Right ventricle myocardium superior (tissue), 1 donor: ENCODE data around the gene PTPRC. TPM values are rescaled to one million over a fixed set of nuclear protein-coding genes. Genes with fewer than 3 reads are reported as not detected.

Experiments used
- total RNA-seq: library from RNA; stranded (reverse); fragmentation: NEBNext Ultra II Directional; extraction: Animal tissue kit (Norgen Biotek cat#: 25700); gene quantifications from one replicate; pipeline ENCODE4 v1.2.1, GENCODE V29; 2021
- donor health status: DM: no; HTN: yes; CAD: no; lungs with severe emphysema.

Gene PTPRC
- total RNA-seq, 1 donor from 2014 or later: 7.2 TPM

Other genes with a start within 250 kb of the PTPRC start
- gene ATP6V1G3, start 98.4 kb upstream of the PTPRC start, total RNA-seq: not detected